HG02840 (cell line): ENCODE results near the gene TRPM3.

Experiments used
- ATAC-seq: cut with Tn5 transposase; IDR thresholded peaks from one replicate; pipeline ENCODE4 v1.9.1; 2021; ENCODE audit warnings: mild to moderate bottlenecking, moderate library complexity, moderate number of reproducible peaks; ENCODE audit not compliant: unreplicated experiment, low FRiP score

The TRPM3 gene

GRCh38 chr9:70951749-70952727 lies 169.4 kb downstream of the TRPM3 start:
- no peak for ATAC-seq

- ATAC-seq = no peak
These were observed 171.2 kb downstream of the TRPM3 start for GRCh38 chr9:70950270-70950669.

GRCh38 chr9:70949239-70949638 lies 172.2 kb downstream of the TRPM3 start:
- ATAC-seq = no peak

GRCh38 chr9:70948744-70949143 lies 172.7 kb downstream of the TRPM3 start:
- no peak for ATAC-seq

GRCh38 chr9:70947511-70947910 lies 173.9 kb downstream of the TRPM3 start:
- ATAC-seq = no peak

- ATAC-seq = no peak
These were observed 174.3 kb downstream of the TRPM3 start for GRCh38 chr9:70947086-70947485.

- no peak for ATAC-seq
These were observed 176.1 kb downstream of the TRPM3 start for GRCh38 chr9:70945301-70945700.

GRCh38 chr9:70941191-70941590 lies 180.2 kb downstream of the TRPM3 start:
- ATAC-seq = no peak

GRCh38 chr9:70940605-70941004 lies 180.8 kb downstream of the TRPM3 start:
- no peak for ATAC-seq

GRCh38 chr9:70936536-70936935 lies 184.9 kb downstream of the TRPM3 start:
- no peak for ATAC-seq

- ATAC-seq = no peak
These were observed 185.6 kb downstream of the TRPM3 start for GRCh38 chr9:70935856-70936255.

GRCh38 chr9:70934642-70935041 lies 186.8 kb downstream of the TRPM3 start:
- ATAC-seq = no peak

- no peak for ATAC-seq
These were observed 188.1 kb downstream of the TRPM3 start for GRCh38 chr9:70933321-70933720.

- no peak for ATAC-seq
These were observed 189.3 kb downstream of the TRPM3 start for GRCh38 chr9:70932097-70932496.

- no peak for ATAC-seq
These were observed 193.9 kb downstream of the TRPM3 start for GRCh38 chr9:70927530-70927929.

- ATAC-seq = no peak
These were observed 196.4 kb downstream of the TRPM3 start for GRCh38 chr9:70924895-70925547.

- ATAC-seq = no peak
These were observed 197.0 kb downstream of the TRPM3 start for GRCh38 chr9:70924380-70924779.

GRCh38 chr9:70923961-70924360 lies 197.5 kb downstream of the TRPM3 start:
- no peak for ATAC-seq

- no peak for ATAC-seq
These were observed 200.3 kb downstream of the TRPM3 start for GRCh38 chr9:70921136-70921535.

GRCh38 chr9:70917277-70917676 lies 204.1 kb downstream of the TRPM3 start:
- ATAC-seq = no peak

- ATAC-seq = no peak
These were observed 209.6 kb downstream of the TRPM3 start for GRCh38 chr9:70911791-70912190.

- no peak for ATAC-seq
These were observed 210.8 kb downstream of the TRPM3 start for GRCh38 chr9:70910598-70910997.
